NCI-H146 (cell line): ENCODE data around the gene RNF10.
"Not testable (repeated sequence)": the region's sequence is repeated elsewhere in the genome, so short reads cannot be mapped to it uniquely, and the experiment has no call there.

Experiments used
- DNase-seq: peaks from one replicate; lab custom pipeline; 2025; lab: John Stamatoyannopoulos, UW

The RNF10 gene

DNA sequence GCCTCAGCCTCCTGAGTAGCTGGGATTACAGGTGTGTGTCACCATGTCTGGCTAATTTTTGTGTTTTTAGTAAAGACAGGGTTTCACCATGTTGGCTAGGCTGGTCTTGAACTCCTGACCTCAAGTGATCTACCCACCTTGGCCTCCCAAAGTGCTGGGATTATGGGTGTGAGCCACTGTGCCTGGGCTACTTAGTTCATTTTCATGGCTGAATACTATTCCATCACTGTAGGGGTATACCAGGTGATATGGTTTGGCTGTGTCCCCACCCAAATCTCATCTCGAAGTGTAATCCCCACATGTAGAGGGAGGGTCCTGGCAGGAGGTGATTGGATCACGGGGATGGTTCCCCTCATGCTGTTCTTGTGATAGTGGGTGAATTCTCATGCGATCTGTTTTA is 83.0 kb downstream of the RNF10 start:
- not testable (repeated sequence) for DNase-seq

- not testable (repeated sequence) for DNase-seq
Observed at GRCh38 chr12:120617767-120618166, 83.6 kb downstream of the RNF10 start.

DNA sequence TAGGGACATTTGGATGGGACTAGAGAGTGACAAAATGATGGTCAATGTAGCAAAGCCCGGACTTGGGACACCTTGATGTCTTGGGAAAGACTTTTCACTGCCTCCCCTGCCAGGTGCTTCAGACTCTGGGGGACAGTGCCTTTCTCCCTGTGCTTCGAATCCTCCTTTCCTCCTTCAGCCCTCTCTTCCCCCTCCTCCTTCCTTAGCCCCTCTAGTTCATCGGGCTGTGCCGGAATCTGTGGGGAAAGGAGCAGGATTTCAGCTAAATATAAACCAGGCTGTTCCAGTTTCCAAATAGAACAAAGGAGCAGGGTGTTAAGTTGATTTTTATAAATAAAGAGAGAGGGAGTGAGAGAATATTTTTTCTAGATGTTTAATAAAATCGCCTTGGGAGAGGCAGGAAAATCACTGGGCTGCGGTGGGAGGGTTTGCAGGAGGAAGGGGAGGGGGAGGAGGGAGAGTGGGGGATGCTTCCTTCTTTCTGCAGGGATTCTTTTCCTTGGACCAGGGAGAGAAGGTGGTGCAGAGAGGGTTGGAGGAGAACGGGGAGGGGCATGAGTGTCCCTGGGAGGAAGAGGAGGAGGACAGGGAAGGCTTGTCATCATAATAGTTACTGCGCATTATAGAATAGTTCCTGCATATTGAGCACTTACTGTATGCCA is 84.9 kb downstream of the RNF10 start:
- no peak for DNase-seq

DNA sequence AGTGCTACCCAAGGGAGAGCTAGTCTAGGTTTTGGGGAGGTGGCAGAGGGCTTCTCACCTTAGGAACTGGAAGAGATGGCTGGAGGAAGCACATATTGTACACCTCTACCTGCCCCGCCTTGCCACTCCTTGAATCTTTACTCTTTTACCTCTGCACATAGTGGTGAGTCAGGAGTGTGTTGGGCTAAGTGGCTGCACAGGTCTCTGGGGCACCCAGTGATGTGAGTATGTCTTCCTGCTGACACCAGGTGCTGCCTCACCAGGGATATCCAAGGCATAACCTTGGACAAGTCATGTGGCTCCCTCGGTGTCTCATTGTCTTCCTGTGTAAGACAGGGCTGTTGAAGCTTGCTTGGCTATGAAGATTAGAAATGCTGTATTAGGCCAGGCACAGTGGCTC is 86.5 kb downstream of the RNF10 start:
- no peak for DNase-seq

DNA sequence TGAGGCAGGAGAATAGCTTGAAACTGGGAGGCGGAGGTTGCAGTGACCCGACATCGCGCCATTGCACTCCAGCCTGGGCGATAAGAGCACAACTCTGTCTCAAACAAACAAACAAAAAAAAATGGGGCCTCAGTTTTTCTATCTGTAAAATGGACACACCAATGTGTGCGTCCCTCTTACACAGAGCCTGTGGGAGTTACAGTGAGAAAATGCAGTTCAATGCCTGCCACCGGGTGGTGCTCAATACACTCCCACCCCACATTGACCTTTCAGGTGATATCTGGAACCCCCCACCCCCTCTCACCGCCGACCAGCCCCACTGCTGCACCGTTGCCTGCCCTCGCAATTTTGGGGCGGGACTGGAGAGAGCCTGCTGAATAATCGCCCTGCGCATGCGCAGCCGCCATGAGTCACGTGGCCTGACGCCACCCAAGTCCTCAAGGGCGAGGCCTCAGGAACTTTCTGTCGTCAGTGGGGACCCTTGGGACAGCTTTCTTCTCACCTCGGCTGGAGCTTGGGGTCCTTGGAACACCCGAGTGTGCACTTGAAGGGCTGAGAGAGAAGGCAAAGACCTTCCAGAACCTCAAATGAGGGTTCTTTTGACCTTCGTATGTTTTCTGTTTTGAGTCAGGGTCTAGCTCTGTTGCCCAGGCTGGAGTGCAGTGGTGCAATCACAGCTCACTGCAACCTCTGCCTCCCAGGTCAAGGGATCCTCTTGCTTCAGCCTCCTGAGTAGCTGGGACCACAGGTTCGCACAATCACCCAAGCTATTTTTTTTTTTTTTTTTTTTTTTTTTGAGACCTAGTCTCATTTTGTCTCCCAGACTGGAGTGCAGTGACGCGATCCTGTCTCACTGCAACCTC is 91.6 kb downstream of the RNF10 start:
- DNase-seq, result no peak
